Gastrocnemius medialis (tissue), 4 donors: ENCODE data around the gene MYBPC3. TPM values are rescaled to one million over a fixed set of nuclear protein-coding genes. Genes with fewer than 3 reads are reported as not detected.
A peak's percentile ranks its signal among the peaks of the same experiment; 100 is the strongest.

Source experiments
- ATAC-seq, 2 donors: fragments of 150-250 bp; one replicate each; pipeline ENCODE4 v1.9.1; 2016
- DNase-seq, 2 donors: peaks; one replicate each; pipeline ENCODE4 v3.0.0-alpha.2; 2019
- H3K27ac ChIP-seq, 4 donors: fragments of 200-600 bp; sonication (generic); 1 replicate in 1 of 4; 2 replicates in 3 of 4; pipeline ENCODE4 v1.5.1; 2016 to 2018; ENCODE audit warnings: mild to moderate bottlenecking in 2 of 4, moderate library complexity in 1 of 4
- H3K27me3 ChIP-seq, 3 donors: fragments of 200-600 bp; sonication (generic) in 2 of 3; 1 replicate in 1 of 3; 2 replicates in 2 of 3; pipeline versions ENCODE4 v1.5.1 to v1.6.0; 2016 to 2019; ENCODE audit warnings: mild to moderate bottlenecking in 1 of 3, moderate library complexity in 1 of 3
- H3K36me3 ChIP-seq, 2 donors: fragments of 200-600 bp; sonication (generic) in 1 of 2; one replicate each; pipeline ENCODE4 v1.5.1; 2017 to 2018
- H3K4me1 ChIP-seq, 2 donors: fragments of 200-600 bp; sonication (generic) in 1 of 2; one replicate each; pipeline ENCODE4 v1.5.1; 2016 to 2017; ENCODE audit warnings: mild to moderate bottlenecking in 2 of 2
- H3K4me3 ChIP-seq, 4 donors: fragments of 200-600 bp; sonication (generic) in 3 of 4; 1 replicate in 1 of 4; 2 replicates in 3 of 4; pipeline ENCODE4 v1.5.1; 2016 to 2019; ENCODE audit warnings: mild to moderate bottlenecking in 2 of 4
- H3K9me3 ChIP-seq, 3 donors: fragments of 200-600 bp; sonication (generic) in 2 of 3; 1 replicate in 1 of 3; 2 replicates in 2 of 3; pipeline ENCODE4 v1.5.1; 2016 to 2019
- CTCF ChIP-seq, 5 experiments: fragments of 450-650 bp in 3 of 5; fragments of 200-600 bp in 2 of 5; sonication (generic) in 2 of 5; IDR thresholded peaks in 4 of 5; conservative IDR thresholded peaks in 1 of 5; 1 replicate in 4 of 5; 2 replicates in 1 of 5; pipeline ENCODE4 v1.5.1; 2016 to 2019; ENCODE audit warnings: antibody characterized with exemption in 5 of 5, mild to moderate bottlenecking in 3 of 5, moderate library complexity in 3 of 5
- POLR2A ChIP-seq, 2 donors: fragments of 450-650 bp; IDR thresholded peaks; one replicate each; pipeline ENCODE4 v1.6.1; 2017; ENCODE audit warnings: antibody characterized with exemption in 2 of 2, mild to moderate bottlenecking in 2 of 2, moderate library complexity in 2 of 2
- in situ Hi-C, 4 donors: fragments of 200-750 bp; cut with MboI; loops; one replicate each; pipeline versions ENCODE4 v1.15.0 to v1.8.0; 2017; ENCODE audit warnings: low sequenced_read_pairs in 4 of 4
- intact Hi-C: fragments of 100-400 bp; cut with DNase I; formaldehyde crosslinking; loops from one replicate; pipeline ENCODE4 v1.15.1; 2023; ENCODE audit warnings: low total_unique reads
- total RNA-seq, 4 donors: library from RNA; depleted of rRNA; stranded (reverse); fragments of >200 nt; gene quantifications; one replicate each; pipeline versions ENCODE4 v1.1.0 to v1.2.3, GENCODE V29; 2016

The MYBPC3 gene
- under 1 TPM in 1 of 4 donors, not detected in 3; 0.07 TPM for total RNA-seq

DNA sequence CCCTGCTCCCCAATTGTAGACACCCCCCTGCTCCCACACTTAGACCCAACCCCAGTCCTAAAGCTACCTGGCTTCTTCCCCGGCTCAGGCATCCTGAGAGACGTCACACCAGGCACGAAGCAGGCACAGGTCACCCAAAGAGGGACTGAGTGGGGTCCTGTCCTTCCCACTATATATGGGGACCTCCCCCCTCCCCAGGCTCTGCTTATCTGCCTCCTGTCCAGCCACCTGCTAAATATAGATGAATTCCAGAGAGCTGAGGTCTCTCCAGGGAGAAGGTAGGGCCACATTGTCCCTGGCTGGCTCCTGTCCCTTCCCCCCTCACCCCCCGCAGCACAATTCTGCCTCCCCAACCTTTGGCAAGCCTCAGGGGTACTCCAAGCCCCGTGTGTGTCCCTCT is at the start of gene MYBPC3:
Gene MYBPC3 (minus strand): TSS at position 147 of the 400 bp plus-strand sequence. CDS start 55 bp downstream, at position 92.
- no peaks in the 10 kb centered on the region for H3K27me3 ChIP-seq
- in situ Hi-C loops: loop anchor here in 3 of 4 donors (10.0 to 25.0 kb wide), 4 partner anchors 98 to 465 kb away; partner anchors contain the start of genes ACP2 (in 2 of the 3), NR1H3 (in 1 of the 3) and PACSIN3 (in 1 of the 3)
- no peak for TF ChIP-seq CTCF (IDR thresholded peaks at IDR 0.05 in 4 of 5, conservative IDR thresholded peaks at IDR 0.05 in 1 of 5)
- TF ChIP-seq POLR2A (IDR thresholded peaks at IDR 0.05): no peak
- DNase-seq (no peak), ATAC-seq (no peak)
- H3K4me3 ChIP-seq: no peak within 1 kb of the TSS
- H3K9me3 ChIP-seq: no peaks in the 10 kb centered on the region
- intact Hi-C loops: no loop called here
- no peaks in the 10 kb centered on the region for H3K36me3 ChIP-seq
- H3K27ac ChIP-seq: no peak within 1 kb of the TSS
- H3K4me1 ChIP-seq: peaks cover 10 to 11% of the 10 kb centered on the region in 2 donors

GRCh38 chr11:47400768-47401279 is 48.3 kb upstream of the MYBPC3 start:
- peak overlapping the region; percentile 45 to 57 (median 52) for H3K4me3 ChIP-seq
- no peaks in the 10 kb centered on the region for H3K4me1 ChIP-seq
- TF ChIP-seq POLR2A (IDR thresholded peaks at IDR 0.05) (no peak), CTCF (IDR thresholded peaks at IDR 0.05 in 4 of 5, conservative IDR thresholded peaks at IDR 0.05 in 1 of 5) (no peak)
- no peaks in the 10 kb centered on the region for H3K27me3 ChIP-seq
- peak in 1 of 2 donors; percentile 11 for DNase-seq
- intact Hi-C loops (no loop called here), in situ Hi-C loops (loop anchor here in 1 of 4 donors (5.0 kb wide), 1 partner anchor 34 kb away; no protein-coding TSS in a partner anchor)
- ATAC-seq: peak; percentile 46 to 60
- peak overlapping the region; percentile 58 to 68 (median 62) for H3K27ac ChIP-seq
- H3K9me3 ChIP-seq: no peaks in the 10 kb centered on the region
- no peaks in the 10 kb centered on the region for H3K36me3 ChIP-seq

GRCh38 chr11:47399860-47400767 is 47.6 kb upstream of the MYBPC3 start:
- intact Hi-C loops: no loop called here
- peak overlapping the region; percentile 45 to 57 (median 52) for H3K4me3 ChIP-seq
- H3K36me3 ChIP-seq: no peaks in the 10 kb centered on the region
- in situ Hi-C loops: loop anchor here in 1 of 4 donors (5.0 kb wide), 1 partner anchor 33 kb away; no protein-coding TSS in a partner anchor
- DNase-seq: no peak
- H3K27me3 ChIP-seq: no peaks in the 10 kb centered on the region
- no peaks in the 10 kb centered on the region for H3K9me3 ChIP-seq
- H3K4me1 ChIP-seq: peaks cover 0 to 2% of the 10 kb centered on the region in 2 donors
- peak overlapping the region; percentile 58 to 68 (median 62) for H3K27ac ChIP-seq
- ATAC-seq: no peak
- peak in 1 of 2 donors; percentile 36 for TF ChIP-seq POLR2A (IDR thresholded peaks at IDR 0.05)
- TF ChIP-seq CTCF (IDR thresholded peaks at IDR 0.05 in 4 of 5, conservative IDR thresholded peaks at IDR 0.05 in 1 of 5): no peak

- intact Hi-C loops: no loop called here
- no peak for DNase-seq
These were observed 46.0 kb upstream of the MYBPC3 start for GRCh38 chr11:47398551-47398950.

More at GRCh38 chr11:47398551-47398950, 46.0 kb upstream of the MYBPC3 start:
- Histone ChIP-seq H3K36me3 (no peaks in the 10 kb centered on the region), H3K27ac (no peak overlapping the region), H3K4me3 (no peak overlapping the region), H3K4me1 (peaks cover 1 to 12% of the 10 kb centered on the region in 2 donors), H3K9me3 (no peaks in the 10 kb centered on the region), H3K27me3 (no peaks in the 10 kb centered on the region)
- no peak for ATAC-seq
- in situ Hi-C loops: no loop called here
- no peak for TF ChIP-seq POLR2A (IDR thresholded peaks at IDR 0.05)
- TF ChIP-seq CTCF (IDR thresholded peaks at IDR 0.05 in 4 of 5, conservative IDR thresholded peaks at IDR 0.05 in 1 of 5): no peak
